Measurements from ENCODE around the gene ANAPC15.
A peak's percentile ranks its signal among the peaks of the same experiment; 100 is the strongest.

ANAPC15 gene

DNA sequence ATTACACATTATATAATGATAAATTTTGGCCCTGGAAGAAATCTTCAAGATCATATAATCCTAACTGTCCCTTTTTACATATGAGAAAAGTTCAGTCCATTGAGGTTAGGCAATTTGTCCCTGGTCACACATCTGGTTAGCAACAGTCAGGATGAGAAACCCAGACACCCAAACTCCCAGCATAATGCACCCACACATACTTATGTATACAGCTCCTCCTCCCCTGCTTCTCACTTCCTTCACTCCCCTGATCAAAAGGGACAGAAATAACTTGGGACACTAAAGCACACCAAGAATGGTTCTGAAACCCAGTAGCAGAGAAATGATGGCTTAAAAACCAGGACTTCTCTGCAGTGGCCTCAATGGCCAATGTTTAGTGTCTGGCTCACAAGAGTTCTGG, 43.3 kb downstream of the ANAPC15 start:
- Histone ChIP-seq H3K36me3 (replicated peaks; ENCODE audit: insufficient read depth, low read length) (no peaks in the 10 kb centered on the region), H2AFZ (ENCODE audit: low read length) (no peak overlapping the region), H3K4me3 (ENCODE audit: low read length) (no peak overlapping the region; the same call in 1 of the 2 replicates), H3K9me2 (replicated peaks; ENCODE audit: insufficient read depth, low read length) (no peaks in the 10 kb centered on the region), H3K4me2 (ENCODE audit: low read depth, low read length) (peak overlapping the region; percentile 44), H3K27me3 (replicated peaks; ENCODE audit: insufficient read depth, low read length) (no peaks in the 10 kb centered on the region), H3K27ac (ENCODE audit: low read length) (peak overlapping the region; percentile 58; the same call in 1 of the 2 replicates), H3K4me1 (ENCODE audit: low read length) (peaks cover 43% of the 10 kb centered on the region), H3K9ac (ENCODE audit: low read length) (peak overlapping the region; percentile 17; the same call in 1 of the 2 replicates), H4K20me1 (ENCODE audit: insufficient read depth, low read length) (peaks cover 4% of the 10 kb centered on the region; the same call in 1 of the 2 replicates), H3F3A (ENCODE audit: insufficient read depth, low read length) (peaks cover 38% of the 10 kb centered on the region), H3K9me3 (replicated peaks; ENCODE audit: insufficient read depth, low read length) (no peaks in the 10 kb centered on the region), H3K79me2 (ENCODE audit: low read length) (peaks cover 99% of the 10 kb centered on the region)
- TF ChIP-seq EZH2phosphoT487 (IDR thresholded peaks at IDR 0.05; ENCODE audit: low read length) (no peak), EZH2 (optimal IDR thresholded peaks at IDR 0.05; ENCODE audit: low read depth, low read length) (no peak)
- no peak for DNase-seq

- Histone ChIP-seq H3K4me2 (ENCODE audit: low read depth, low read length) (no peak overlapping the region), H3K4me3 (ENCODE audit: low read length) (no peak overlapping the region), H3K36me3 (replicated peaks; ENCODE audit: insufficient read depth, low read length) (no peaks in the 10 kb centered on the region), H3F3A (ENCODE audit: insufficient read depth, low read length) (peaks cover 29% of the 10 kb centered on the region), H3K9me3 (replicated peaks; ENCODE audit: insufficient read depth, low read length) (no peaks in the 10 kb centered on the region), H2AFZ (ENCODE audit: low read length) (no peak overlapping the region), H3K9me2 (replicated peaks; ENCODE audit: insufficient read depth, low read length) (no peaks in the 10 kb centered on the region), H3K27me3 (replicated peaks; ENCODE audit: insufficient read depth, low read length) (no peaks in the 10 kb centered on the region), H3K79me2 (ENCODE audit: low read length) (peaks cover 99% of the 10 kb centered on the region), H3K9ac (ENCODE audit: low read length) (no peak overlapping the region), H3K27ac (ENCODE audit: low read length) (no peak overlapping the region), H3K4me1 (ENCODE audit: low read length) (peaks cover 35% of the 10 kb centered on the region), H4K20me1 (ENCODE audit: insufficient read depth, low read length) (peaks cover 4% of the 10 kb centered on the region; the same call in 1 of the 2 replicates)
- DNase-seq, result no peak
- TF ChIP-seq CTCF (IDR thresholded peaks at IDR 0.05; ENCODE audit: low read length) (no peak), EZH2phosphoT487 (IDR thresholded peaks at IDR 0.05; ENCODE audit: low read length) (no peak), EZH2 (optimal IDR thresholded peaks at IDR 0.05; ENCODE audit: low read depth, low read length) (no peak)
Observed at GRCh38 chr11:72067676-72068075, 44.8 kb downstream of the ANAPC15 start.

DNA sequence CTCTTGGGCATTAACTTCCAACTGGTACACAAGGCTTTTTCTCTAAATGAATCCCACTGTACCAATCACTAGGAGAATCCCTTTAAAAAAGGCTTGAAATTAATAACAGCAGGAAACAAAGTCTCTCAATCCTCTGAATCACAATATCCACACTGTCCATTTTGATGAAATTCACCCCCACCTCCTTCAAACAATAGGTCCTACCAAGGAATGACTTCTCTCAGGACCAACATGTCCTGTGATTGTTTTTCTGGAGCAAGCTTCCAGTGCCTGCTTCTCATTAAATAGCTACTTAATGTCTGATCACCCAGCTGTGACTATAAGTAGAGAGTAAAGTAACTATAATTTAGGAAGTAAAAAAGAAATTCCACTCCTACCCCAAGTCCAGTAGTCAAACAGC, 45.2 kb downstream of the ANAPC15 start:
- Histone ChIP-seq H3F3A (ENCODE audit: insufficient read depth, low read length) (peaks cover 25% of the 10 kb centered on the region), H3K27ac (ENCODE audit: low read length) (no peak overlapping the region), H3K4me2 (ENCODE audit: low read depth, low read length) (no peak overlapping the region)

More for the DNA sequence above, 45.2 kb downstream of the ANAPC15 start:
- no peak for DNase-seq
- Histone ChIP-seq H3K9ac (ENCODE audit: low read length) (no peak overlapping the region), H3K4me3 (ENCODE audit: low read length) (no peak overlapping the region), H3K36me3 (replicated peaks; ENCODE audit: insufficient read depth, low read length) (no peaks in the 10 kb centered on the region), H3K9me2 (replicated peaks; ENCODE audit: insufficient read depth, low read length) (no peaks in the 10 kb centered on the region), H3K9me3 (replicated peaks; ENCODE audit: insufficient read depth, low read length) (no peaks in the 10 kb centered on the region), H3K4me1 (ENCODE audit: low read length) (peaks cover 31% of the 10 kb centered on the region), H2AFZ (ENCODE audit: low read length) (no peak overlapping the region), H3K79me2 (ENCODE audit: low read length) (peaks cover 99% of the 10 kb centered on the region), H3K27me3 (replicated peaks; ENCODE audit: insufficient read depth, low read length) (no peaks in the 10 kb centered on the region), H4K20me1 (ENCODE audit: insufficient read depth, low read length) (peaks cover 4% of the 10 kb centered on the region; the same call in 1 of the 2 replicates)
- no peak for TF ChIP-seq EZH2 (optimal IDR thresholded peaks at IDR 0.05; ENCODE audit: low read depth, low read length)
- TF ChIP-seq EZH2phosphoT487 (IDR thresholded peaks at IDR 0.05; ENCODE audit: low read length), result no peak
- no peak for TF ChIP-seq CTCF (IDR thresholded peaks at IDR 0.05; ENCODE audit: low read length)
